ENCODE results near the gene TECPR1.

TECPR1 gene

GRCh38 chr7:98189559-98189958 lies 62.5 kb downstream of the TECPR1 start:
- ATAC-seq: no peak
- no peak for DNase-seq

- DNase-seq (no peak), ATAC-seq (no peak)
Measured at GRCh38 chr7:98187138-98187502, 64.9 kb downstream of the TECPR1 start.

- ATAC-seq: no peak
- no peak for DNase-seq
Measured at GRCh38 chr7:98186452-98187137, 65.4 kb downstream of the TECPR1 start.

GRCh38 chr7:98185101-98185500 lies 66.9 kb downstream of the TECPR1 start:
- no peak for DNase-seq
- no peak for ATAC-seq

- no peak for DNase-seq
- ATAC-seq: no peak
Measured at GRCh38 chr7:98180751-98181150, 71.3 kb downstream of the TECPR1 start.

- ATAC-seq: no peak
- DNase-seq: no peak
Measured at GRCh38 chr7:98178762-98179490, 73.1 kb downstream of the TECPR1 start.

- ATAC-seq (no peak), DNase-seq (no peak)
Measured at GRCh38 chr7:98178321-98178720, 73.7 kb downstream of the TECPR1 start.

- ATAC-seq: no peak
- DNase-seq: no peak
Measured at GRCh38 chr7:98177553-98177952, 74.5 kb downstream of the TECPR1 start.

GRCh38 chr7:98175260-98175940 lies 76.6 kb downstream of the TECPR1 start:
- ATAC-seq: no peak
- no peak for DNase-seq

GRCh38 chr7:98174334-98175259 lies 77.4 kb downstream of the TECPR1 start:
- ATAC-seq (no peak), DNase-seq (no peak)

- DNase-seq (no peak), ATAC-seq (no peak)
Measured at GRCh38 chr7:98171449-98171848, 80.6 kb downstream of the TECPR1 start.

- DNase-seq (no peak), ATAC-seq (no peak)
Measured at GRCh38 chr7:98170966-98171365, 81.1 kb downstream of the TECPR1 start.

GRCh38 chr7:98168904-98169621 lies 83.0 kb downstream of the TECPR1 start:
- DNase-seq: no peak
- ATAC-seq: no peak

GRCh38 chr7:98168181-98168903 lies 83.7 kb downstream of the TECPR1 start:
- DNase-seq (peak; percentile 67), ATAC-seq (peak; percentile 67)

GRCh38 chr7:98167653-98168052 lies 84.4 kb downstream of the TECPR1 start:
- no peak for ATAC-seq

GRCh38 chr7:98166668-98166970 lies 85.4 kb downstream of the TECPR1 start:
- DNase-seq: no peak
- no peak for ATAC-seq

More at GRCh38 chr7:98167653-98168052, 84.4 kb downstream of the TECPR1 start:
- DNase-seq: no peak

GRCh38 chr7:98165827-98166667 lies 86.0 kb downstream of the TECPR1 start:
- peak; percentile 80 for ATAC-seq

More at GRCh38 chr7:98165827-98166667, 86.0 kb downstream of the TECPR1 start:
- DNase-seq: peak; percentile 76

Data from stimulated activated naive CD8-positive, alpha-beta T cell treated with anti-CD3 and anti-CD28 coated beads, Interleukin-15, Interleukin-2, amounts not matched to agents 100 U/mL and 50 U/mL, for 24 hours (primary cell).